Smooth muscle cell (in vitro differentiated cells): Measurements from ENCODE around the gene RYR2. TPM values are rescaled to one million over a fixed set of nuclear protein-coding genes. Genes with fewer than 3 reads are reported as not detected.
"Not testable (repeated sequence)": the region's sequence is repeated elsewhere in the genome, so short reads cannot be mapped to it uniquely, and the experiment has no call there.

ENCODE experiments used
- DNase-seq: peaks from one replicate; lab custom pipeline; 2025; ENCODE audit not compliant: unreplicated experiment; lab: John Stamatoyannopoulos, UW
- H2AFZ ChIP-seq: fragments of 200-600 bp; sonication (generic); 2 replicates; pipeline ENCODE4 v1.6.0; 2016; ENCODE audit warnings: antibody characterized with exemption, low read depth, mild to moderate bottlenecking
- H3F3A ChIP-seq: fragments of 200-600 bp; sonication (generic); 2 replicates; pipeline ENCODE4 v1.6.0; 2017; ENCODE audit warnings: antibody characterized with exemption, low read depth
- H3K27ac ChIP-seq: fragments of 200-600 bp; sonication (generic); 2 replicates; pipeline ENCODE4 v1.5.1; 2016; ENCODE audit warnings: low read depth, mild to moderate bottlenecking
- H3K27me3 ChIP-seq: fragments of 200-600 bp; sonication (generic); 2 replicates; pipeline ENCODE4 v1.6.1; 2016; ENCODE audit warnings: low read depth, mild to moderate bottlenecking
- H3K36me3 ChIP-seq: fragments of 200-600 bp; sonication (generic); 2 replicates; pipeline ENCODE4 v1.5.1; 2016; ENCODE audit warnings: low read depth
- H3K4me1 ChIP-seq: fragments of 200-600 bp; sonication (generic); 2 replicates; pipeline ENCODE4 v1.5.1; 2016; ENCODE audit warnings: low read depth
- H3K4me2 ChIP-seq: fragments of 200-600 bp; sonication (generic); 2 replicates; pipeline ENCODE4 v1.6.0; 2016; ENCODE audit warnings: mild to moderate bottlenecking
- H3K4me3 ChIP-seq: fragments of 200-600 bp; sonication (generic); 2 replicates; pipeline ENCODE4 v1.5.1; 2016; ENCODE audit warnings: mild to moderate bottlenecking
- H3K79me2 ChIP-seq: fragments of 200-600 bp; sonication (generic); 2 replicates; pipeline ENCODE4 v1.6.0; 2016; ENCODE audit warnings: low read depth, mild to moderate bottlenecking
- H3K9ac ChIP-seq: fragments of 200-600 bp; sonication (generic); 2 replicates; pipeline ENCODE4 v1.6.0; 2016; ENCODE audit warnings: low read depth
- H3K9me3 ChIP-seq: fragments of 200-600 bp; sonication (generic); replicated peaks from 2 replicates; pipeline ENCODE4 v1.5.1; 2016; ENCODE audit warnings: low read depth
- H4K20me1 ChIP-seq: fragments of 200-600 bp; sonication (generic); 2 replicates; pipeline ENCODE4 v1.6.0; 2016; ENCODE audit warnings: low read depth
- WGBS: methylation state at CpG from one replicate; pipeline ENCODE4 v1.1.7; 2016; ENCODE audit warnings: low lambda C conversion rate; 5-methylcytosine and 5-hydroxymethylcytosine counted together
- polyA plus RNA-seq: library from polyadenylated mRNA; unstranded; fragments of >200 nt; fragmentation: Nextera tagmentation; extraction: Ambion mirVana; gene quantifications from 2 replicates; pipeline ENCODE4 v1.2.1, GENCODE V29; 2016
- total RNA-seq: library from RNA; depleted of rRNA; stranded (reverse); fragments of >200 nt; gene quantifications from 2 replicates; pipeline ENCODE4 v1.2.3, GENCODE V29; 2014
- TF ChIP-seq, protein P1 (sequence below): fragments of 200-600 bp; sonication (generic); IDR thresholded peaks from 2 replicates; pipeline ENCODE4 v1.5.1; 2017; ENCODE audit warnings: borderline replicate concordance, mild to moderate bottlenecking, antibody characterized with exemption; ENCODE audit not compliant: insufficient read depth, poor library complexity, severe bottlenecking

RYR2 gene
- total and polyA plus RNA-seq, 2 experiments from 2014 or later = 0.09 TPM; not detected in 1

DNA sequence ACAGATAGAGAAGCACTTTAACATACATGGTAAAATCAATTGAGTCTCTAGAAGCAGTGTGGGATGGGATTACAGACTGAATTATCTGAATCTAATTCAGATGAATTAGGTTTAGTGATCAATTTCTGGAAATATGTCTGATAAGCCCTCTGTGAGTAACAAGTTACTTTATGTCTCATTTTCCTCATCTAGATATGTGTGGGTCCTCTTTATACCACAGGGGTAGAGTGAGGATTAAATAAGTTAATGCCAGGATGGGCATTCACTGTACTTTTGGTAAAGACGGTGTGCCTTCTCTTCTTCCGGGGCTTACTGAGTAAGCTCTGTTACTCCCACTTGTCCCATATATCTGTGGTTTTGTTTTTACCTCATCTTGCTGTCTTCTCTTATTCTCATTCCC lies 225.8 kb downstream of the RYR2 start:
- Histone ChIP-seq H3K9me3 (no peaks in the 10 kb centered on the region), H3K79me2 (no peaks in the 10 kb centered on the region), H3K4me2 (no peak overlapping the region), H3K4me1 (no peaks in the 10 kb centered on the region), H3K27me3 (no peaks in the 10 kb centered on the region), H4K20me1 (no peaks in the 10 kb centered on the region), H3K27ac (no peak overlapping the region), H3F3A (no peaks in the 10 kb centered on the region), H3K4me3 (no peak overlapping the region), H3K36me3 (no peaks in the 10 kb centered on the region), H2AFZ (no peak overlapping the region), H3K9ac (no peak overlapping the region)
- TF ChIP-seq, protein P1, sequence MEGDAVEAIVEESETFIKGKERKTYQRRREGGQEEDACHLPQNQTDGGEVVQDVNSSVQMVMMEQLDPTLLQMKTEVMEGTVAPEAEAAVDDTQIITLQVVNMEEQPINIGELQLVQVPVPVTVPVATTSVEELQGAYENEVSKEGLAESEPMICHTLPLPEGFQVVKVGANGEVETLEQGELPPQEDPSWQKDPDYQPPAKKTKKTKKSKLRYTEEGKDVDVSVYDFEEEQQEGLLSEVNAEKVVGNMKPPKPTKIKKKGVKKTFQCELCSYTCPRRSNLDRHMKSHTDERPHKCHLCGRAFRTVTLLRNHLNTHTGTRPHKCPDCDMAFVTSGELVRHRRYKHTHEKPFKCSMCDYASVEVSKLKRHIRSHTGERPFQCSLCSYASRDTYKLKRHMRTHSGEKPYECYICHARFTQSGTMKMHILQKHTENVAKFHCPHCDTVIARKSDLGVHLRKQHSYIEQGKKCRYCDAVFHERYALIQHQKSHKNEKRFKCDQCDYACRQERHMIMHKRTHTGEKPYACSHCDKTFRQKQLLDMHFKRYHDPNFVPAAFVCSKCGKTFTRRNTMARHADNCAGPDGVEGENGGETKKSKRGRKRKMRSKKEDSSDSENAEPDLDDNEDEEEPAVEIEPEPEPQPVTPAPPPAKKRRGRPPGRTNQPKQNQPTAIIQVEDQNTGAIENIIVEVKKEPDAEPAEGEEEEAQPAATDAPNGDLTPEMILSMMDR = no peak
- no peak for DNase-seq
- WGBS = 80% methylated on average over 2 of the region's 2 CpGs

DNA sequence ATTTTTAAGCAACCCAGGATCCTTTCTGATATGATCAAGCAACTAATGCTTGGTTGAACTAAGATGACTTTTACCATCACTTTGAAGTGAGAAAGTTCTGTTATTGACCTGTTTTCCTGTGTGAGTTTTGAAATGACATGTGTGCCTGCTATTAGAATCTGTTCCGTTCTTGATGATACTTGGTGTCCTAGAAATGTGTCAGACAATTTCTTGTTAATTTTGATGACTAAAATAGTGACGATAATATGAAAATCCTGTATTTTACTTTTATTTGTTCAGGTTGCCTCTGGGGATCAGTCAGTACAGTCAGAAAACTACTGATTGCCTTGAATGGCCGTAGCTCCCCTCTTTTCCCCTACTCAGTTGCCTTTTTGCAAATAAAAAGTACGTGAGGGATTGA lies 228.0 kb downstream of the RYR2 start:
- no peaks in the 10 kb centered on the region for H4K20me1 ChIP-seq
- no peaks in the 10 kb centered on the region for H3F3A ChIP-seq
- TF ChIP-seq, protein P1 = no peak
- WGBS = 95% methylated on average over 4 of the region's 4 CpGs
- no peaks in the 10 kb centered on the region for H3K4me1 ChIP-seq
- H3K4me2 ChIP-seq = no peak overlapping the region
- no peak overlapping the region for H3K4me3 ChIP-seq
- no peaks in the 10 kb centered on the region for H3K79me2 ChIP-seq
- H2AFZ ChIP-seq = no peak overlapping the region
- H3K27me3 ChIP-seq = no peaks in the 10 kb centered on the region
- H3K27ac ChIP-seq = no peak overlapping the region
- no peaks in the 10 kb centered on the region for H3K36me3 ChIP-seq
- no peak for DNase-seq
- no peaks in the 10 kb centered on the region for H3K9me3 ChIP-seq
- no peak overlapping the region for H3K9ac ChIP-seq

DNA sequence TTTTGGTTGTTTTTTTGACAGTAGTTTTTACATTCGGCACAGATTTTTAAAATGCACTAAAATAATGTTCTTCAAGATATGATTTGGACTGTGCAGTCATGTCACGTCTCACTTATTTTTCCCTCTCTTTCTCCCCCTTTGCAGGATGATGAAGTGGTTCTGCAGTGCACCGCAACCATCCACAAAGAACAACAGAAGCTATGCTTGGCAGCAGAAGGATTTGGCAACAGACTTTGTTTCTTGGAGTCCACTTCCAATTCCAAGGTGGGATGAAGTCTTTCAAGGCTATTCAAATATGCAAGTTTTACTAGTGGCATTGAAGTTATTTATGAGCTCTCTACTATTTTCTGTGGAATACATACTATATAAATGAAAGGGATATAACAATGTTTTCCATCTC lies 228.4 kb downstream of the RYR2 start:
- H3K4me3 ChIP-seq = no peak overlapping the region
- H2AFZ ChIP-seq = no peak overlapping the region
- no peaks in the 10 kb centered on the region for H3K79me2 ChIP-seq
- H3K9ac ChIP-seq = no peak overlapping the region
- H3K9me3 ChIP-seq = no peaks in the 10 kb centered on the region
- 98% methylated on average over 3 of the region's 3 CpGs for WGBS
- H3K4me1 ChIP-seq = no peaks in the 10 kb centered on the region
- no peaks in the 10 kb centered on the region for H4K20me1 ChIP-seq
- H3K36me3 ChIP-seq = no peaks in the 10 kb centered on the region
- TF ChIP-seq, protein P1 = no peak
- H3K4me2 ChIP-seq = no peak overlapping the region
- no peak overlapping the region for H3K27ac ChIP-seq
- no peaks in the 10 kb centered on the region for H3K27me3 ChIP-seq
- no peaks in the 10 kb centered on the region for H3F3A ChIP-seq
- DNase-seq = no peak

DNA sequence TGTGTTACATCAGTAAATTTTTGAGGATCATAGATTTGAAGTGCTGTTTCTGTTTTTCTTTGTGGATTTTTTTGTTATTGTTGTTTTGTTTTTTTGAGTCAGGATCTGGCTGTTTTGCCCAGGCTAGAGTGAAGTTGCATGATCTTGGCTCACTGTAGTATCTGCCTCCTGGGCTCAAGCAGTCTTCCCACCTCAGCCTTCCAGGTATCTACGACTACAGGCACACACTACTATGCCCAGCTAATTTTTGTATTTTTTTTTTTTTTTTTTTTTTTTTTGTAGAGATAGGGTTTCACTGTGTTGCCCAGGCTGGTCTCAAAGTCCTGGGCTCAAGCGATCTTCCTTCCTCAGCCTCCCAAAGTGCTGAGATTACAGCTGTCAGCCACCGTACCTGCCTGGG lies 236.0 kb downstream of the RYR2 start:
- H3K4me3 ChIP-seq, H3K36me3 ChIP-seq, H3K4me2 ChIP-seq, H3K4me1 ChIP-seq, DNase-seq, H4K20me1 ChIP-seq, H3K27me3 ChIP-seq, H3K27ac ChIP-seq, H3K79me2 ChIP-seq, H2AFZ ChIP-seq, H3K9me3 ChIP-seq, H3K9ac ChIP-seq, H3F3A ChIP-seq: not testable (repeated sequence)
- WGBS = 87% methylated on average over 3 of the region's 3 CpGs
